Neutrophil (primary cell): ENCODE data around the gene TCERG1L.

Source experiments
- H3K27ac ChIP-seq: fragments of 200-600 bp; sonication (generic); 2 replicates; pipeline ENCODE4 v1.5.1; 2016; ENCODE audit warnings: mild to moderate bottlenecking, moderate library complexity
- H3K27me3 ChIP-seq: fragments of 200-600 bp; sonication (generic); 2 replicates; pipeline ENCODE4 v1.6.0; 2016; ENCODE audit warnings: mild to moderate bottlenecking
- H3K36me3 ChIP-seq: fragments of 200-600 bp; sonication (generic); 2 replicates; pipeline ENCODE4 v1.5.1; 2017
- H3K4me1 ChIP-seq, 2 experiments: fragments of 200-600 bp in 1 of 2; sonication (generic) in 1 of 2; 1 replicate in 1 of 2; 2 replicates in 1 of 2; pipeline versions ENCODE4 v1.5.1 to v1.6.1; 2013 to 2016; ENCODE audit warnings: low read depth in 1 of 2, low read length in 1 of 2, mild to moderate bottlenecking in 1 of 2, moderate library complexity in 1 of 2; ENCODE audit not compliant: control insufficient read depth in 1 of 2, insufficient read depth in 1 of 2
- H3K4me3 ChIP-seq, 2 experiments: fragments of 200-600 bp in 1 of 2; sonication (generic) in 1 of 2; 1 replicate in 1 of 2; 2 replicates in 1 of 2; pipeline ENCODE4 v1.5.1; 2013 to 2016; ENCODE audit warnings: low read depth in 1 of 2, low read length in 1 of 2, mild to moderate bottlenecking in 1 of 2, moderate library complexity in 1 of 2
- H3K9me3 ChIP-seq: fragments of 200-600 bp; sonication (generic); 2 replicates; pipeline ENCODE4 v1.5.1; 2016
- CTCF ChIP-seq: fragments of 200-600 bp; sonication (generic); IDR thresholded peaks from 2 replicates; pipeline ENCODE4 v1.5.1; 2016; ENCODE audit warnings: antibody characterized with exemption

Gene TCERG1L

GRCh38 chr10:131314799-131315198 is 3.3 kb upstream of the TCERG1L start:
- no peak overlapping the region for H3K27ac ChIP-seq
- no peak for TF ChIP-seq CTCF
- H3K4me3 ChIP-seq = no peak overlapping the region
- no peaks in the 10 kb centered on the region for H3K9me3 ChIP-seq
- no peaks in the 10 kb centered on the region for H3K4me1 ChIP-seq
- H3K27me3 ChIP-seq = peaks cover 67% of the 10 kb centered on the region
- H3K36me3 ChIP-seq = no peaks in the 10 kb centered on the region

- H3K27ac ChIP-seq = no peak overlapping the region
- H3K36me3 ChIP-seq = no peaks in the 10 kb centered on the region
- peaks cover 70% of the 10 kb centered on the region for H3K27me3 ChIP-seq
- no peak overlapping the region for H3K4me3 ChIP-seq
- no peak for TF ChIP-seq CTCF
- no peaks in the 10 kb centered on the region for H3K9me3 ChIP-seq
- H3K4me1 ChIP-seq = no peaks in the 10 kb centered on the region
These were observed 2.6 kb upstream of the TCERG1L start for GRCh38 chr10:131314148-131314547.

- no peaks in the 10 kb centered on the region for H3K4me1 ChIP-seq
- H3K36me3 ChIP-seq = no peaks in the 10 kb centered on the region
- peaks cover 78% of the 10 kb centered on the region for H3K27me3 ChIP-seq
- no peak overlapping the region for H3K27ac ChIP-seq
- no peak for TF ChIP-seq CTCF
- no peaks in the 10 kb centered on the region for H3K9me3 ChIP-seq
- H3K4me3 ChIP-seq = no peak overlapping the region
These were observed 1.9 kb upstream of the TCERG1L start for GRCh38 chr10:131313377-131313776.

GRCh38 chr10:131312478-131312836 is 936 bp upstream of the TCERG1L start:
- no peak overlapping the region for H3K27ac ChIP-seq

DNA sequence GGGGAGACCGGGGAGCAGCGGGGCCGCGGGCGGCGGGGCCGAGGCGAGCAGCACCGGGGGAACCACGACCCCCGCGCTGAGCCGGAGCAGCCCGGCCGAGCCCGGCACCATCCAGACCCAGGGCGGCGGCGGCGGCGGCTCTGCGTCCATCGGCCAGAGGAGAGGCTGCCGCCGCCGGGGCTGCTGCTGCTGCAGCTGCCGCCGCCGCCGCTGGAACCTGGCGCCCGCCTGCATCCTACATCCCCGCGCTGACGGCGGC is 190 bp downstream of the TCERG1L start:
- no peaks in the 10 kb centered on the region for H3K9me3 ChIP-seq
- H3K27me3 ChIP-seq = peaks cover 94% of the 10 kb centered on the region
- H3K36me3 ChIP-seq = no peaks in the 10 kb centered on the region
- no peak overlapping the region for H3K4me3 ChIP-seq
- no peaks in the 10 kb centered on the region for H3K4me1 ChIP-seq
- TF ChIP-seq CTCF = no peak
- no peak overlapping the region for H3K27ac ChIP-seq

More at GRCh38 chr10:131312478-131312836, 936 bp upstream of the TCERG1L start:
- Histone ChIP-seq H3K27me3 (peaks cover 85% of the 10 kb centered on the region), H3K36me3 (no peaks in the 10 kb centered on the region), H3K9me3 (no peaks in the 10 kb centered on the region), H3K4me3 (no peak overlapping the region), H3K4me1 (no peaks in the 10 kb centered on the region)
- no peak for TF ChIP-seq CTCF
